GM12878 (cell line): ENCODE measurements around the gene NFKBIB. TPM values are rescaled to one million over a fixed set of nuclear protein-coding genes. Genes with fewer than 3 reads are reported as not detected.
A peak's percentile ranks its signal among the peaks of the same experiment; 100 is the strongest.

ENCODE experiments used
- BMI1 ChIP-seq: fragments of 450-650 bp; IDR thresholded peaks from 2 replicates; pipeline ENCODE4 v1.6.1; 2016; ENCODE audit warnings: mild to moderate bottlenecking, moderate library complexity, borderline replicate concordance
- CREB1 ChIP-seq: IDR thresholded peaks from 2 replicates; pipeline ENCODE4 v1.6.1; 2012; ENCODE audit warnings: low read depth, mild to moderate bottlenecking, inconsistent platforms
- CREM ChIP-seq: IDR thresholded peaks from 2 replicates; pipeline ENCODE4 v1.6.1; 2014; ENCODE audit warnings: antibody characterized with exemption, low read depth
- EP300 ChIP-seq, 2 experiments: fragments of 150-350 bp in 1 of 2; IDR thresholded peaks; 2 replicates each; pipeline ENCODE4 v1.6.1; 2011 to 2012; ENCODE audit warnings: low read depth in 2 of 2, low read length in 2 of 2, borderline replicate concordance in 1 of 2, improper control_type of control experiment in 1 of 2, inconsistent platforms in 1 of 2; ENCODE audit not compliant: control insufficient read depth in 1 of 2
- ETV6 ChIP-seq, 2 experiments: fragments of 450-650 bp in 1 of 2; IDR thresholded peaks in 1 of 2; conservative IDR thresholded peaks in 1 of 2; 2 replicates each; pipeline ENCODE4 v1.6.1; 2014; ENCODE audit warnings: antibody characterized with exemption in 1 of 2, borderline replicate concordance in 1 of 2, low read depth in 1 of 2, mild to moderate bottlenecking in 1 of 2, moderate library complexity in 1 of 2
- FOS ChIP-seq: IDR thresholded peaks from 3 replicates; pipeline ENCODE4 v1.6.1; 2011; ENCODE audit warnings: borderline replicate concordance; ENCODE audit not compliant: insufficient read length; ENCODE audit errors: extremely low read depth
- FOXK2 ChIP-seq: fragments of 450-650 bp; IDR thresholded peaks from 2 replicates; pipeline ENCODE4 v1.6.1; 2017; ENCODE audit warnings: mild to moderate bottlenecking, moderate library complexity
- HDGF ChIP-seq: fragments of 450-650 bp; IDR thresholded peaks from 2 replicates; pipeline ENCODE4 v1.6.1; 2016; ENCODE audit warnings: antibody characterized with exemption
- JUND ChIP-seq: IDR thresholded peaks from 2 replicates; pipeline ENCODE4 v1.6.1; 2012; ENCODE audit warnings: low read depth, mild to moderate bottlenecking, low read length, improper control_type of control experiment, moderate library complexity
- KAT2A ChIP-seq: conservative IDR thresholded peaks from 2 replicates; pipeline ENCODE4 v1.6.1; 2011; ENCODE audit warnings: low read depth, low read length; ENCODE audit not compliant: control insufficient read depth
- MEF2B ChIP-seq: fragments of 450-650 bp; IDR thresholded peaks from 2 replicates; pipeline ENCODE4 v1.6.1; 2018; ENCODE audit warnings: mild to moderate bottlenecking, moderate library complexity; ENCODE audit not compliant: partially characterized antibody, poor library complexity, severe bottlenecking
- MTA3 ChIP-seq: IDR thresholded peaks from 2 replicates; pipeline ENCODE4 v1.6.1; 2012; ENCODE audit warnings: low read length, inconsistent platforms, borderline replicate concordance
- NR2C1 ChIP-seq: fragments of 450-650 bp; IDR thresholded peaks from 2 replicates; pipeline ENCODE4 v1.6.1; 2017; ENCODE audit warnings: antibody characterized with exemption, mild to moderate bottlenecking, moderate library complexity
- PAX5 ChIP-seq: IDR thresholded peaks from 2 replicates; pipeline ENCODE4 v1.6.1; 2011; ENCODE audit warnings: low read depth, low read length, borderline replicate concordance
- PAX8 ChIP-seq: fragments of 450-650 bp; IDR thresholded peaks from 2 replicates; pipeline ENCODE4 v1.6.1; 2017; ENCODE audit warnings: mild to moderate bottlenecking, moderate library complexity
- PML ChIP-seq: IDR thresholded peaks from 2 replicates; pipeline ENCODE4 v1.6.1; 2012; ENCODE audit warnings: low read length, inconsistent platforms
- POLR2A ChIP-seq: IDR thresholded peaks from 2 replicates; pipeline ENCODE4 v1.6.1; 2011; ENCODE audit warnings: low read depth, mild to moderate bottlenecking, low read length
- POLR2AphosphoS2 ChIP-seq: IDR thresholded peaks from 2 replicates; pipeline ENCODE4 v1.6.1; 2011; ENCODE audit warnings: low read depth, mild to moderate bottlenecking, low read length, improper control_type of control experiment, moderate library complexity
- POU2F2 ChIP-seq: IDR thresholded peaks from 3 replicates; pipeline ENCODE4 v1.6.1; 2011; ENCODE audit warnings: low read depth, mild to moderate bottlenecking, low read length, borderline replicate concordance
- RAD21 ChIP-seq: IDR thresholded peaks from 2 replicates; pipeline ENCODE4 v1.6.1; 2011; ENCODE audit warnings: mild to moderate bottlenecking, low read depth, low read length, moderate library complexity; ENCODE audit not compliant: insufficient read depth
- SIX5 ChIP-seq: IDR thresholded peaks from 2 replicates; pipeline ENCODE4 v1.6.1; 2011; ENCODE audit warnings: mild to moderate bottlenecking, low read depth, low read length, moderate library complexity; ENCODE audit not compliant: severe bottlenecking
- SPI1 ChIP-seq: IDR thresholded peaks from 2 replicates; pipeline ENCODE4 v1.6.1; 2011; ENCODE audit warnings: low read depth, mild to moderate bottlenecking, low read length, moderate library complexity, borderline replicate concordance; ENCODE audit not compliant: insufficient read depth
- SRF ChIP-seq, 2 experiments: IDR thresholded peaks; 2 replicates each; pipeline ENCODE4 v1.6.1; 2011; ENCODE audit warnings: low read depth in 2 of 2, low read length in 2 of 2, mild to moderate bottlenecking in 1 of 2, moderate library complexity in 1 of 2
- TARDBP ChIP-seq: IDR thresholded peaks from 2 replicates; pipeline ENCODE4 v1.6.1; 2016; ENCODE audit warnings: borderline replicate concordance
- TCF12 ChIP-seq: IDR thresholded peaks from 2 replicates; pipeline ENCODE4 v1.6.1; 2011; ENCODE audit warnings: low read depth, mild to moderate bottlenecking, low read length
- TCF3 ChIP-seq: IDR thresholded peaks from 2 replicates; pipeline ENCODE4 v1.6.1; 2012; ENCODE audit warnings: low read depth, mild to moderate bottlenecking, low read length, borderline replicate concordance; ENCODE audit not compliant: insufficient read depth
- TCF7 ChIP-seq: IDR thresholded peaks from 2 replicates; pipeline ENCODE4 v1.6.1; 2014; ENCODE audit warnings: antibody characterized with exemption, borderline replicate concordance
- WRNIP1 ChIP-seq: IDR thresholded peaks from 2 replicates; pipeline ENCODE4 v1.6.1; 2011; ENCODE audit warnings: low read depth, low read length, improper control_type of control experiment, borderline replicate concordance
- ZNF217 ChIP-seq: fragments of 450-650 bp; IDR thresholded peaks from 2 replicates; pipeline ENCODE4 v1.6.1; 2017; ENCODE audit warnings: antibody characterized with exemption, mild to moderate bottlenecking
- polyA plus RNA-seq, 11 experiments: library from polyadenylated mRNA; depleted of rRNA in 4 of 11; unstranded in 6 of 11; stranded (reverse) in 5 of 11; fragments of >200 nt; fragmentation: Nextera tagmentation in 4 of 11; fragmentation: Illumina TruSeq in 1 of 11; extraction: Ambion mirVana in 4 of 11; extraction: Trizol in 1 of 11; gene quantifications; 1 replicate in 1 of 11; 2 replicates in 10 of 11; pipeline versions ENCODE4 v1.2.1 to v1.2.3, GENCODE V29; 2011 to 2016; ENCODE audit warnings: inconsistent platforms in 2 of 11, missing spikeins in 2 of 11, low read depth in 1 of 11
- total RNA-seq, 4 experiments: library from RNA; depleted of rRNA in 3 of 4; stranded (reverse); fragments of >200 nt in 3 of 4; fragmentation: Illumina TruSeq in 1 of 4; extraction: Trizol in 1 of 4; gene quantifications; 2 replicates each; pipeline versions ENCODE4 v1.2.1 to v1.2.3, GENCODE V29; 2013 to 2021
- TF ChIP-seq, protein P1 (sequence below): fragments of 450-650 bp; IDR thresholded peaks from 2 replicates; pipeline ENCODE4 v1.6.1; 2016; ENCODE audit warnings: mild to moderate bottlenecking
- TF ChIP-seq, protein P2 (sequence below): IDR thresholded peaks from 2 replicates; pipeline ENCODE4 v1.6.1; 2011; ENCODE audit warnings: low read depth, mild to moderate bottlenecking, low read length, moderate library complexity, borderline replicate concordance; ENCODE audit errors: extremely low read depth

Gene NFKBIB
- total and polyA plus RNA-seq, 10 of the 15 experiments (the other 5 are each of a cell fraction or from before 2014, with no cell fraction given) = 1.2 to 60.9 (median 31.0) TPM

DNA sequence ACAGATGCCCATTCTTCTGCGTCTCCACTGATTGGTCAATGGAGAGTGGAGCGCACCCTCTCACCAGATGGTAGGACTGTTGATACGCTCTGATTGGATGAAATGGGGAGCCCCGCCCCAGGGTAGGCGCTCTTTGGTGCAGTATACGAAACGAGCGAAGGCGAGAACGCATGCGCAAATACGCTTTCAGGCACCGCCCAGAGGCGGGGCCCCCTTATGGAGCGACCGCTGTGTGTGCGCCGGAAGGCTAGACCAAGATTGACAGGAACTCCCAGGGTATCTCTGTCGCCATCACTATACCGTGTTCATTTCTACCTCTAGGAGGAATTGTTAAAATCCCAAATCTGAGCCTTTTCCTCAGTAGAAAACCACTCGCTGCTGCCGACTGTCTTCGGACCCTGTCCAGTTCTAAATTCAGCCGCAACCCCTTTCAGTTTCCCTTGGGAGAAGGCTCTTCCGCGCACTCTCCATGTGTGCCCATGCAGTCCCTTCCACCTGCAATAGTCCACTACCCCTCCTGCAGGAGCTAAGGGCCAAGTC is 49.3 kb upstream of the NFKBIB start (continued):
- peak; percentile 55; the same call in 1 of the 2 replicates for TF ChIP-seq POLR2AphosphoS2
- TF ChIP-seq WRNIP1 = no peak
- TF ChIP-seq EP300 (IDR thresholded peaks at IDR 0.05; ENCODE audit: borderline replicate concordance in 1 of 2, control insufficient read depth in 1 of 2, low read depth in 2 of 2, low read length in 2 of 2) = no peak
- TF ChIP-seq FOS = peak; percentile 87
- no peak; the same call in 1 of the 2 replicates for TF ChIP-seq HDGF
- no peak for TF ChIP-seq SIX5
- TF ChIP-seq PAX5 = no peak
- no peak for TF ChIP-seq TCF12
- no peak for TF ChIP-seq FOXK2
- TF ChIP-seq CREB1 = no peak; the same call in 1 of the 2 replicates
- TF ChIP-seq PML = peak; percentile 90
- no peak for TF ChIP-seq MTA3
- no peak for TF ChIP-seq PAX8
- no peak for TF ChIP-seq TCF7
- TF ChIP-seq TARDBP = no peak
- TF ChIP-seq POU2F2 = no peak
- peak; percentile 68; the same call in 1 of the 2 replicates for TF ChIP-seq POLR2A
- no peak for TF ChIP-seq RAD21
- TF ChIP-seq ZNF217 = no peak
- TF ChIP-seq MEF2B = peak; percentile 41
- TF ChIP-seq, protein P1, sequence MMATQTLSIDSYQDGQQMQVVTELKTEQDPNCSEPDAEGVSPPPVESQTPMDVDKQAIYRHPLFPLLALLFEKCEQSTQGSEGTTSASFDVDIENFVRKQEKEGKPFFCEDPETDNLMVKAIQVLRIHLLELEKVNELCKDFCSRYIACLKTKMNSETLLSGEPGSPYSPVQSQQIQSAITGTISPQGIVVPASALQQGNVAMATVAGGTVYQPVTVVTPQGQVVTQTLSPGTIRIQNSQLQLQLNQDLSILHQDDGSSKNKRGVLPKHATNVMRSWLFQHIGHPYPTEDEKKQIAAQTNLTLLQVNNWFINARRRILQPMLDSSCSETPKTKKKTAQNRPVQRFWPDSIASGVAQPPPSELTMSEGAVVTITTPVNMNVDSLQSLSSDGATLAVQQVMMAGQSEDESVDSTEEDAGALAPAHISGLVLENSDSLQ = no peak
- TF ChIP-seq BMI1 = no peak
- TF ChIP-seq ETV6 (conservative IDR thresholded peaks at IDR 0.05 in 1 of 2, IDR thresholded peaks at IDR 0.05 in 1 of 2; ENCODE audit: borderline replicate concordance in 1 of 2, low read depth in 1 of 2) = no peak
- TF ChIP-seq SRF (IDR thresholded peaks at IDR 0.05; ENCODE audit: low read depth in 2 of 2, low read length in 2 of 2) = peak in 1 of 2 experiments; percentile 62; a peak in 2 of 4 replicates
- 0 out of 2 replicates have a peak, but pooled peaks have one; percentile 24 for TF ChIP-seq SPI1
- no peak; the same call in 1 of the 2 replicates for TF ChIP-seq CREM
- no peak for TF ChIP-seq NR2C1
- no peak for TF ChIP-seq JUND
- TF ChIP-seq KAT2A = no peak
- TF ChIP-seq TCF3 = no peak
- TF ChIP-seq, protein P2, sequence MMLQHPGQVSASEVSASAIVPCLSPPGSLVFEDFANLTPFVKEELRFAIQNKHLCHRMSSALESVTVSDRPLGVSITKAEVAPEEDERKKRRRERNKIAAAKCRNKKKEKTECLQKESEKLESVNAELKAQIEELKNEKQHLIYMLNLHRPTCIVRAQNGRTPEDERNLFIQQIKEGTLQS = no peak
